Stimulated activated naive CD8-positive, alpha-beta T cell treated with anti-CD3 and anti-CD28 coated beads, Interleukin-15, amount 100 ng/mL, for 72 hours (primary cell): ENCODE measurements around the gene THAP4.

Experiments used
- ATAC-seq: fragments of 150-1000 bp; cut with Tn5 transposase; 2 replicates; pipeline ENCODE4 v1.10.0; 2021; ENCODE audit warnings: mild to moderate bottlenecking, moderate library complexity
- DNase-seq, 2 donors: peaks; one replicate each; pipeline ENCODE4 v3.0.0; 2021 to 2022
- H3K27ac Mint-ChIP-seq, 2 donors: one replicate each; pipeline ENCODE4 v1.8.0; 2022; ENCODE audit warnings: mild to moderate bottlenecking in 2 of 2, mixed read lengths in 2 of 2, moderate library complexity in 2 of 2
- H3K27me3 Mint-ChIP-seq: one replicate; pipeline ENCODE4 v1.8.0; 2022; ENCODE audit warnings: mixed read lengths
- H3K4me1 Mint-ChIP-seq: one replicate; pipeline ENCODE4 v1.8.0; 2022; ENCODE audit warnings: mild to moderate bottlenecking, mixed read lengths
- H3K4me3 Mint-ChIP-seq, 2 donors: one replicate each; pipeline ENCODE4 v1.8.0; 2022; ENCODE audit warnings: mild to moderate bottlenecking in 2 of 2, mixed read lengths in 2 of 2, moderate library complexity in 1 of 2
- H3K9me3 Mint-ChIP-seq, 2 donors: one replicate each; pipeline ENCODE4 v1.8.0; 2022; ENCODE audit warnings: mixed read lengths in 2 of 2

The THAP4 gene

GRCh38 chr2:241562269-241562891 lies 74.6 kb downstream of the THAP4 start:
- peaks cover 6 to 10% of the 10 kb centered on the region in 2 donors for H3K9me3 Mint-ChIP-seq
- peaks cover 48% of the 10 kb centered on the region for H3K27me3 Mint-ChIP-seq
- no peak for DNase-seq

GRCh38 chr2:241561832-241562231 lies 75.1 kb downstream of the THAP4 start:
- no peak for DNase-seq

More at GRCh38 chr2:241562269-241562891, 74.6 kb downstream of the THAP4 start:
- no peak overlapping the region for H3K4me3 Mint-ChIP-seq
- H3K4me1 Mint-ChIP-seq: peaks cover 12% of the 10 kb centered on the region
- ATAC-seq: no peak
- H3K27ac Mint-ChIP-seq: no peak overlapping the region

GRCh38 chr2:241560883-241561474 lies 76.0 kb downstream of the THAP4 start:
- peaks cover 57% of the 10 kb centered on the region for H3K27me3 Mint-ChIP-seq
- H3K4me3 Mint-ChIP-seq: no peak overlapping the region
- no peak overlapping the region for H3K27ac Mint-ChIP-seq
- H3K4me1 Mint-ChIP-seq: peaks cover 12% of the 10 kb centered on the region
- ATAC-seq (no peak), DNase-seq (no peak)
- peaks cover 12 to 15% of the 10 kb centered on the region in 2 donors for H3K9me3 Mint-ChIP-seq

More at GRCh38 chr2:241561832-241562231, 75.1 kb downstream of the THAP4 start:
- Mint-ChIP-seq H3K4me3 (no peak overlapping the region), H3K27me3 (peaks cover 54% of the 10 kb centered on the region), H3K9me3 (peaks cover 11 to 12% of the 10 kb centered on the region in 2 donors), H3K4me1 (peaks cover 12% of the 10 kb centered on the region), H3K27ac (no peak overlapping the region)
- peak; percentile 4 for ATAC-seq

GRCh38 chr2:241560162-241560882 lies 76.6 kb downstream of the THAP4 start:
- H3K27ac Mint-ChIP-seq: no peak overlapping the region
- no peak for DNase-seq
- peak overlapping the region; percentile 46 to 62 for H3K4me3 Mint-ChIP-seq
- peaks cover 63% of the 10 kb centered on the region for H3K27me3 Mint-ChIP-seq
- H3K9me3 Mint-ChIP-seq: peaks cover 12 to 15% of the 10 kb centered on the region in 2 donors
- peak; percentile 6 for ATAC-seq
- peaks cover 18% of the 10 kb centered on the region for H3K4me1 Mint-ChIP-seq

- Mint-ChIP-seq H3K4me1 (peaks cover 18% of the 10 kb centered on the region), H3K27me3 (peaks cover 67% of the 10 kb centered on the region), H3K9me3 (peaks cover 12 to 15% of the 10 kb centered on the region in 2 donors), H3K4me3 (peak overlapping the region; percentile 46 to 62), H3K27ac (no peak overlapping the region)
- peak in 1 of 2 donors; percentile 9 for DNase-seq
- peak; percentile 58 for ATAC-seq
Observed at GRCh38 chr2:241559323-241560161, 77.4 kb downstream of the THAP4 start.

- Mint-ChIP-seq H3K4me3 (peak within 1 kb of the TSS; percentile 69 to 74), H3K9me3 (peaks cover 12 to 15% of the 10 kb centered on the region in 2 donors), H3K27me3 (peaks cover 75% of the 10 kb centered on the region), H3K27ac (no peak within 1 kb of the TSS), H3K4me1 (peaks cover 18% of the 10 kb centered on the region)
- ATAC-seq (no peak), DNase-seq (no peak)
Observed at GRCh38 chr2:241558532-241559322, 78.2 kb downstream of the THAP4 start, which contains the start of gene BOK. TSS of gene BOK (plus strand) at chr2:241558745. CDS start at chr2:241559484, 739 bp downstream.

- no peak overlapping the region for H3K4me3 Mint-ChIP-seq
Observed at GRCh38 chr2:241556746-241557145, 80.2 kb downstream of the THAP4 start.

GRCh38 chr2:241555711-241556110 lies 81.2 kb downstream of the THAP4 start:
- H3K27me3 Mint-ChIP-seq: peaks cover 79% of the 10 kb centered on the region
- no peak overlapping the region for H3K27ac Mint-ChIP-seq
- H3K4me3 Mint-ChIP-seq: no peak overlapping the region

More at GRCh38 chr2:241556746-241557145, 80.2 kb downstream of the THAP4 start:
- Mint-ChIP-seq H3K27me3 (peaks cover 77% of the 10 kb centered on the region), H3K4me1 (peaks cover 18% of the 10 kb centered on the region), H3K9me3 (peaks cover 12 to 15% of the 10 kb centered on the region in 2 donors), H3K27ac (no peak overlapping the region)
- DNase-seq (no peak), ATAC-seq (no peak)

GRCh38 chr2:241554610-241555322 lies 82.2 kb downstream of the THAP4 start:
- DNase-seq (no peak), ATAC-seq (no peak)
- Mint-ChIP-seq H3K27me3 (peaks cover 70% of the 10 kb centered on the region), H3K27ac (no peak overlapping the region), H3K9me3 (peaks cover 12 to 15% of the 10 kb centered on the region in 2 donors), H3K4me3 (no peak overlapping the region), H3K4me1 (peaks cover 18% of the 10 kb centered on the region)

More at GRCh38 chr2:241555711-241556110, 81.2 kb downstream of the THAP4 start:
- Mint-ChIP-seq H3K9me3 (peaks cover 12 to 15% of the 10 kb centered on the region in 2 donors), H3K4me1 (peaks cover 23% of the 10 kb centered on the region)
- no peak for ATAC-seq
- no peak for DNase-seq

GRCh38 chr2:241553981-241554380 lies 83.0 kb downstream of the THAP4 start:
- no peak overlapping the region for H3K4me3 Mint-ChIP-seq
- H3K27me3 Mint-ChIP-seq: peaks cover 67% of the 10 kb centered on the region
- peaks cover 17% of the 10 kb centered on the region for H3K4me1 Mint-ChIP-seq
- no peak overlapping the region for H3K27ac Mint-ChIP-seq
- DNase-seq (no peak), ATAC-seq (no peak)
- H3K9me3 Mint-ChIP-seq: peaks cover 12 to 15% of the 10 kb centered on the region in 2 donors

GRCh38 chr2:241553512-241553830 lies 83.5 kb downstream of the THAP4 start:
- Mint-ChIP-seq H3K27me3 (peaks cover 64% of the 10 kb centered on the region), H3K4me1 (peaks cover 16% of the 10 kb centered on the region), H3K27ac (no peak overlapping the region), H3K9me3 (peaks cover 12 to 15% of the 10 kb centered on the region in 2 donors), H3K4me3 (no peak overlapping the region)
- ATAC-seq: no peak
- DNase-seq: no peak

- peaks cover 51% of the 10 kb centered on the region for H3K27me3 Mint-ChIP-seq
Observed at GRCh38 chr2:241551998-241552737, 84.8 kb downstream of the THAP4 start.

GRCh38 chr2:241551599-241551997 lies 85.4 kb downstream of the THAP4 start:
- DNase-seq (no peak), ATAC-seq (no peak)
- peaks cover 11% of the 10 kb centered on the region for H3K4me1 Mint-ChIP-seq
- H3K27me3 Mint-ChIP-seq: peaks cover 45% of the 10 kb centered on the region
- H3K27ac Mint-ChIP-seq: no peak overlapping the region
- H3K4me3 Mint-ChIP-seq: no peak overlapping the region
- H3K9me3 Mint-ChIP-seq: no peaks in the 10 kb centered on the region

More at GRCh38 chr2:241551998-241552737, 84.8 kb downstream of the THAP4 start:
- no peak overlapping the region for H3K27ac Mint-ChIP-seq
- peaks cover 4 to 5% of the 10 kb centered on the region in 2 donors for H3K9me3 Mint-ChIP-seq
- no peak overlapping the region for H3K4me3 Mint-ChIP-seq
- ATAC-seq (peak; percentile 27), DNase-seq (no peak)
- peaks cover 11% of the 10 kb centered on the region for H3K4me1 Mint-ChIP-seq
